Measurements from ENCODE around the gene RNF112.
"Not testable (repeated sequence)": the region's sequence is repeated elsewhere in the genome, so short reads cannot be mapped to it uniquely, and the experiment has no call there.

DNA sequence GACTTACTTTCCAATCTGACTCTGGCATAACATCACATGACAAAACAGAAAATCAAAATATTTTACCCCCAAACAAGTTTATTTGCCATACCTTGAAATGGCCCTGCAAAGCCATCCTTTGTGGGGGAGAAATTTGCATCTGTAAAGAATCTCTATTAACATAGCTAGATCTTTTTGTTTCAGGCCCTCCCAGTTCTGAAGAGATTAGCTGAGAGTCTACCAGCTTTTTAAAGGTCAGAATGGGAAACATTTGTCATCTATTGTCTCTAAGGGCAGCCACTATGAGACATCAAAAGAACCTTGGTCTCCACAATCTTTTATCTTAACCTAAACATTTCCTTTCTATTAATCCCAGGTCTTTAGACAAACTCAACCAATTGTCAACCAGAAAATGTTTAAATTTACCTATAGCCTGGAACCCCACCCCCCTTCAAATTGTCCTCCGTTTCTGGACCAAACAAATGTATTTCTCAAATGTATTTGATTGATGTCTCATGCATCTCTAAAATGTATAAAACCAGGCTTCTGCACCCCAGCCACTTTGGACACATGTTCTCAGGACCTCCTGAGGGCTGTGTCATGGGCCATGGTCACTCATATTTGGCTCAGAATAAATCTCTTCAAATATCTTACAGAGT lies 48.1 kb downstream of the RNF112 start:
- TF ChIP-seq EZH2 (IDR thresholded peaks at IDR 0.05; ENCODE audit: low read length, unreplicated experiment); EZH2phosphoT487 (IDR thresholded peaks at IDR 0.05; ENCODE audit: borderline replicate concordance, low read length): not testable (repeated sequence)
- TF ChIP-seq, protein P1, sequence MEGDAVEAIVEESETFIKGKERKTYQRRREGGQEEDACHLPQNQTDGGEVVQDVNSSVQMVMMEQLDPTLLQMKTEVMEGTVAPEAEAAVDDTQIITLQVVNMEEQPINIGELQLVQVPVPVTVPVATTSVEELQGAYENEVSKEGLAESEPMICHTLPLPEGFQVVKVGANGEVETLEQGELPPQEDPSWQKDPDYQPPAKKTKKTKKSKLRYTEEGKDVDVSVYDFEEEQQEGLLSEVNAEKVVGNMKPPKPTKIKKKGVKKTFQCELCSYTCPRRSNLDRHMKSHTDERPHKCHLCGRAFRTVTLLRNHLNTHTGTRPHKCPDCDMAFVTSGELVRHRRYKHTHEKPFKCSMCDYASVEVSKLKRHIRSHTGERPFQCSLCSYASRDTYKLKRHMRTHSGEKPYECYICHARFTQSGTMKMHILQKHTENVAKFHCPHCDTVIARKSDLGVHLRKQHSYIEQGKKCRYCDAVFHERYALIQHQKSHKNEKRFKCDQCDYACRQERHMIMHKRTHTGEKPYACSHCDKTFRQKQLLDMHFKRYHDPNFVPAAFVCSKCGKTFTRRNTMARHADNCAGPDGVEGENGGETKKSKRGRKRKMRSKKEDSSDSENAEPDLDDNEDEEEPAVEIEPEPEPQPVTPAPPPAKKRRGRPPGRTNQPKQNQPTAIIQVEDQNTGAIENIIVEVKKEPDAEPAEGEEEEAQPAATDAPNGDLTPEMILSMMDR (conservative IDR thresholded peaks at IDR 0.05; ENCODE audit: low read depth, low read length): not testable (repeated sequence)
